Activated CD4-positive, alpha-beta T cell treated with anti-CD3 and anti-CD28 coated beads for 24 hours (primary cell): Measurements from ENCODE around the gene CINP.

Experiments used
- DNase-seq, 2 donors: peaks; one replicate each; pipeline ENCODE4 v3.0.0-alpha.2; 2020; ENCODE audit warnings: low read depth in 2 of 2

Gene CINP

DNA sequence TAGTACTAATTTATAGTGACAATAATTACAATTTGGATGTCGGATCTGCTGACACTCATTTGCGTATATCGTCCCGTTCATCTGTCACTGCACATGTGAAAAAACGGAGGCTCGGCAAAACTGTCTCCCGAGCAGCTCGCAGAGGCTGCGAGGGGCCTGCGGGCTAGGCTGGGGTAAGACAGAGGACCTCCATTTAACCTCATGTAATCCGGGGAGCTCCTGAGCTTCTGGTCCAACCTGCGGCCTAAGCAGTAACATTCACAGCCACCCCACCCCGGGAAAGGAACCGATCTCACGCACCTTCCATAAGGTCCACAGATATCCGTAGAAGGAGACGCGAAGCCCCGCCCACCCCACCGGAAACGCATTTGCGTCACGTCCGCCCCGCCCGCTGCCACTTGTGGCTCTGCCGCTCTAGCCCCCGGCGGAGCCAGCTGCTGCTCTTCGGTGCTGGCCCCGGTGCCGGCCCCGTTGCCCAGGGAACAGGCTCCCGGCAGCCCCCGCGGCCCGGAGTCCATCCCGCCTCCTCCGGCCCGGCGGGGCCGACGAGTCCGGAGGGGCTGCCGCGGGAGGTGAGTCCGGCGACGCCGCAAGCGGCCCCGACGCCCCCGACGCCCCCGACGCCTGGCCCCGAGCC is at the start of gene CINP, which contains the start of gene TECPR2:
Gene CINP (minus strand): TSS at position 346 of the 637 bp plus-strand sequence. CDS start 39 bp downstream, at position 307.
Gene TECPR2 (plus strand): TSS at position 397 of the 637 bp plus-strand sequence. CDS start 13,781 bp downstream, outside the sequence.
- DNase-seq = peak; percentile 97 to 98

DNA sequence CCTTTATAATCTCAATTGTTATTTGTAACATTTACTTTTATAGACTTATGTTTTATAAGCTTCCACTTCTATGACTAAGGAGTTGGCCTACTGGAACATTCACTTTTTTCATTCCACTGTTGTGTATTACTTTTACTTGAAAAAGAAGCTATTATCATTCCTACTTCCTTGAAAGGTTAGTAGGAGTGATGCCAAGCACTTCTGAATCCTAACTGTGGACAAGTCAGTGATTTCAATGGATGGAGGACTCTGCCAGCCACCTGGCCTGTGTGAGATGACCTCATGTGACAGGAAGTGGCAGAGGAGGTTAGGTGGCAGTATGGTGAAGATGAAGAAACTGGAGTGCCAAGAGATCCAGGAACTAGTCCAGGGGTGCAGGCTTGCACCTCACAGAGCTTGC is 46.0 kb upstream of the CINP start:
- no peak for DNase-seq

DNA sequence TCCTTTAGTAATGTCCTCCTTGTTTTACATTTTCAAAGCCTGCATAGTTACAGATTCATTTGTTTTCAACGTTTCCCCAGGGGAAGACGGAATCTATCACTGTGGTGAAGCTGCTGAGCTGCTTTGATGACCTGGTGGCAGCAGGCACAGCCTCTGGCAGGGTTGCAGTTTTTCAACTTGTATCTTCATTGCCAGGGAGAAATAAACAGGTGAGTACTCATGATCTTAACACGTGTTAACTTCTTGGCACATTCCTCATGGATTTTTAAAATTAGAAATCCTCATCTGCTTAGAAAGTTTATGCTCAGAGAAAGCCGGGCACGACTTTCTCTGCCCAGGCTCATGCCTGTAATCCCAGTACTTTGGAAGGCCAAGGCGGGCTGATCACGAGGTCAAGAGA is 44.6 kb upstream of the CINP start:
- DNase-seq = no peak

DNA sequence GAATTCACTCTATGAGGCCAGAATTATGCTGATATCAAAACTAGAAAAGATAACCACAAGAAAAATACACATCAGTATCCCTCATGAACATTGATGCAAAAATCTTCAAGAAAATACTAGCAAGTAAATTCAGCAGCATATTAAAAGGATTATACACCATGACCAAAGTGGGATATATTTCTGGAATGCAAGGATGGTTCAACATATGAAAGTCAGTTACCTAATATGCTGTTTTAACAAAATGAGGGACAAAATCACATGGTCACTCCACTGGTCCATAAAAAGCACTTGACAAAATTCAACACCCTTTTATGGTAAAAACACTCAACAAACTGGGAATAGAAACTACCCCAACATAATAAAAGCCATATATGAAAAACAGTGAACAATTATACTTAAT is 40.3 kb upstream of the CINP start:
- no peak for DNase-seq

DNA sequence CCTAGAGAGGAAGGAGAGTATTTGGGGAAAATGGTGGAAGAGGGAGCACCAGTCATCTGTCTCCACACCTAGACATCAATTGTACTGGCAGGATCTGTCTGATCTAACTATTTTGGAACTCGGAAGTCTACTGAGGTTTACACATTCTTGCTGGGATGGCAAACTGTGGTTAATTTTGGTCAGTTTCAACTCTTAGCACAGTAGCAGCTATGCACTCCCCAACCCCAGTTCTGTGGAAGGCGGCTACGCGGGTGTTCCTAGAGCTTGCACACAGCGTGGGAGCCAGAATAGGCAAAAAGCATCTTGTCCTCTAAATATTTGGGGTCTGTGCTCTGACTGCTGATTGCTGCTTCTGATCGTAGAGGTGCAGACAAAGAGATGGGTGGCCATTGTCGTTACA is 33.8 kb upstream of the CINP start:
- no peak for DNase-seq

DNA sequence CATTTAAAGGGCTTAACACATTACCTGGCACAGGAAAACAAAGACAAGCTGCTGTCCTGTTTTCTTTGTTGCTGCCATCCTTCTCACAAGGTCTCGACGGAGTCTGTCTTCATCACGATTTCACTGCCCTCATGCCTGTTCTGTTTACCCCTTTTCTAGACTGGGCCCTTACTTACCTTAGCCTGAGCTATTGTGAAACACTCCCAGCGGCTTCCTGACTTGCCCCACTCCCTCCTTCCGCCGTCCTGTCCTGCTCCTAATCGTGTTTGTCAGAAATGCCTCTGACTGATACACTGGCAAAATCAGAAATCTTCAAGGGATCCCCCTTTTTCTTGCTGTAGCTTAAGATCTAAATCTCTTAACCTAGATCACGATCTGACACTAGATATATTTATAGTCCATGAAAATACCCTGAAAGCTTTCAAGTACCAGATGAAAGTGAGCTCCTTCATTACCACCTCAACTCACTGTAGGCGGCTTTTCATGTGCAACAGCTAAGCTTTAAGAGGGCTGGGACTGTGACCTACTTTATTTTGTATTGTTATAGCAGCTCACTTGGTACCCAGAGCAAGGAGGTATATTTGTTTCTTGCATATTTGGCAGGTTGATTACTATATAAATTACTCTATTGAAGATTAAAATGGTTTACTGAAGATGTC is 32.2 kb upstream of the CINP start:
- peak in 1 of 2 donors; percentile 1 for DNase-seq

DNA sequence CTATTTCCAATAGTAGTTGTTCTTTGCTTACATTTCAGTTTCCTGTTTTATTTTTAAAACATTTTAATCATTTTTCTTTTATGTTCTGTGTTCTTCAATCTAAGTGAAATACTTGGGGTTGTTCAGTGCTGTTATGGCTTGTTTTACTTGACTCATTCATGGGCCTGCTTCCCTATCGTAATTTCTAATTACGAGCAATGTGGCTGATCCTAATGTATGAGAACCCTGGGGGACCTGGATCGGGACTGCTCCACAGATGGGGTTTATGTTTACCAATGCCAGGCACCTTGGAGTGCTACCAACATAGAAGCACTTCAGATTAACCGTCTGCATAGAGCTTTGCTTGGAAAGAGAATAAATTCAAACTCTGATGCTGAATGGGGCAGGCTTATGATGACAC is 29.8 kb upstream of the CINP start:
- no peak for DNase-seq

DNA sequence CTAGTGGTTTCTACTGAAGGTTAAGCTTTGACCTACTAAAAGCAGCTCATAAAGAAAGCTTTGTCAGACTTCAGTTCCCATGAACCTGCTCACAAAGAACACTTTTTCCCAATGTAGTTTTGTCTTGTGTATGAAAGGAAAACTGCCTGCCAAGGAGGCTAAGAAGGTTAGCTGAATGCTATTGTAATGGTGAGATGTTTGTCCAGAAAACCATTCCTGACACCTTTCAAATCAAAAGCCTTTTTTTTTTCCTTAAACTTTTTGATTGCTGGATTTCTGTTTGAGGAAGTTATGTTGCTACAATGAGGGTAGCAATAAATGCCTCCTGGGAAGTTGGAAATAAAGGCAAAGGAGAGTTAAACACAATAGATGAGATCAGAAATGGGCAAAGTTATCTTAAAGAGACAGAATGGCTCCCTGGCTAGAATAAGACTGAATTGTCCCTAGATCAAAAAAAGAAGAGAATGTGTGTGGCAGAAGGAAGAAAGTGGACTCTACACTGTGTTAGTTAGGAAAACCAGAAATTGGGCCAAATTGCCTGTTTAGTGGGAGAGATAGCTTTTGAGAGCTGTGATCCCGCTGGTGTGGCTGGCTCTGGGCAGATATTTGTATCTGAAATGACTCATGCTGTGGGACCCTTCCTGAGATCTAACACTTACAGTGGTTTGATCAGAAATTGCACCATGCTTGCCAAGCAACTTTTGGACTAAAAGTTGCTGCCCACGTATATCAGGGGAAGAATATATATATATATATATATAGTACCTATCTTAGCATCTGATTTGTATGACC is 27.6 kb upstream of the CINP start:
- DNase-seq = no peak

DNA sequence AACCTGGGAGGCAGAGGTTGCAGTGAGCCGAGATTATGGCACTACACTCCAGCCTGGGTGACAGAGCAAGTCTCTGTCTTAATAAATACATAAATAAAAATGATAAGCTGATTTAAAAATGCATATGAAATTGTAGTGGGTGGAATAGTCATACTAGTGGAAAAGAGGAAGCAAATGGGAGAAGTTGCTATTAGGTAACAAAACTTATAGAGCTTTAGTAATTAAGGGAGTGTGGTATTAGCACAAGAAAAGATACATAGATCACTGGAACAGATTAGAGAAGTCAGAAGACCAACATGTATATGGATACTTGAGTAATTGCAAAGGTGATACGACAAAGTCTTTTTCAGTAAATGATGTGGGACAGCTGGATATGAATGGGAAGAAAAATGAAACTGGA is 26.6 kb upstream of the CINP start:
- DNase-seq = no peak

DNA sequence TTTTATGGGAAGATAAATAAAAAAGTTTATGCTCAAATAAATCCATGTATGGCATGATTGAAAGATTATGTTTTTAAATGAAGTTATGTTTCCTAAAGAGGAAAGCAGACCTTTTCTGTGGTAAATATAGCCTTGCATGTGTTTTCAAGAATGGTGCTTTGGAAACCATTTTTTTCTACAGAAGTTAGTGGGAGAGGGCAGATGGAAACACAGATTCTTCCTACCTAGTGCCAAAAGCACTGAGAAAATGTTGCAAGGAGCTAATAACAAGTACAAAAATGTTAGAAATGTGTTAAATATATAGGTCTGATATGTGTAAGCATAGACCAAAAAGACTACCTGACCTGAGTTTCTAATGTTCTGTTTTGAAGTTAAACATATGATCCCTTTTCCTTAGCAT is 24.4 kb upstream of the CINP start:
- no peak for DNase-seq

DNA sequence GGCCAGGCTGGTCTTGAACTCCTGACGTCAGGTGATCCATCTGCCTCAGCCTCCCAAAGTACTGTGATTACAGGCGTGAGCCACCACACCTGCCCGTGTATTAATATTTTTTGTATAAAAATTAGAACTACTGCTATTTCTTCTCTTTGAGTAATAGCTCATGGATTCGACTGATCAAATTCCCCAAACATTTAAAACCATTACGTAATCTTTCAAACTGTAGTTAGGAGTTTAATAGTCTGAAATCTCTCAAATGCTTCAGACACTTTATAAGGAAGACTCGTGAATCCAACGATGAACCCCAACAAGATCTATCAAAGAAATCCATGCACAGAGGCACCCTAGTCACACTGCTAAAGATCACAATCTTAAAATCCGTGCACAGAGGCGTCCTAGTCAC is 16.1 kb upstream of the CINP start:
- DNase-seq = no peak

DNA sequence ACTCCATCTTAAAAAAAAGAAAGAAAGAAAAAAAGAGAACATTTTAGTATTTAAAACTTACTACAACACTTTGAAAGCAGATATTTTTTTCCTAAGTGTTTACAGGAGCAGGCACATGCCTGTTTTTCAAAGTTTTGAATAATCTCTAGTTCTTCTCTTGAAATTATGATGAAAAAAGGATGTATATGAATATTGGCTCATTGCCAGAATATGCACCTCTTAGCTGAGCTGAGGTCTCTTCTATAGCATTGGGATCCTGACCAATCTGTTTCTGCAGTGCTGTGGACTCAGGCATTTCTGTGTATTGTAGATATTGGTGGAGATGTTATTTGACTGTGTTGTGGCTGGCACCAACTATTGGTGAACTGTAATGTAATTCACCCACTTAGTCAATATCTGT is 15.0 kb upstream of the CINP start:
- no peak for DNase-seq

DNA sequence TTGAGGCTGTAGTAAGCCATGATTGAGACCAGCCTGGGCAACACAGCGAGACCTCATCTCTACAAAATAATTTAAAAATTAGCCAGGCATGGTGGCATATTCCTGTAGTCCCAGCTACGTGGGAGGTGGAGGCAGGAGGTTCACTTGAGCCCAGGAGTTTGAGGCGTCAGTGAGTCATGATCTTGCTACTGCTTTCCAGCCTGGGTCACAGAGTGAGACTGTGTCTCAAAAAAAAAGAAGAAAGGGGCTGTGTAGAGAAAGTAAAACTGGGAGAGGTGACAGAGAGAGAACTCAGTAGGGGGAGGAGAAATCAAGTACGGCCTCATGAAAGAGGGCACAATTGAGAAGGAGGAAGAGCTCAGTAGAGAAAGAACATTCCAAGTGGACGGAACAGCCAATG is 12.4 kb upstream of the CINP start:
- DNase-seq = no peak

DNA sequence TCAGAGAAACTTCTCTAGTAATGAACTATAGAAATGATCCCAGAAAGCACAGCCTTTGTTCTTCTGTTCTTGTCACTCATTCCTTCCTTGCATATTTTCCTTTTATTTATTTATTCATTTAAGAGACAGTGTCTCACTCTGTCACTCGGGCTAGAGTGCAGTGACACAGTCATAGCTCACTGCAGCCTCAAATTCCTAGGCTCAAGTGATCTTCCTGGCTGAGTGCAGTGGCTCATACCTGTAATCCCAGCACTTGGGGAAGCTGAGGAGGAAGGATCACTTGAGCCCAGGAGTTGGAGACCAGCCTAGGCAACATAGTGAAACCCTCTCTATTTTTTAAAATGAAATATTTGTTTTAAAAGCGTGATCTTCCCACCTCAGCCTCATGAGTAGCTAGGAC is 11.6 kb upstream of the CINP start:
- DNase-seq = no peak

DNA sequence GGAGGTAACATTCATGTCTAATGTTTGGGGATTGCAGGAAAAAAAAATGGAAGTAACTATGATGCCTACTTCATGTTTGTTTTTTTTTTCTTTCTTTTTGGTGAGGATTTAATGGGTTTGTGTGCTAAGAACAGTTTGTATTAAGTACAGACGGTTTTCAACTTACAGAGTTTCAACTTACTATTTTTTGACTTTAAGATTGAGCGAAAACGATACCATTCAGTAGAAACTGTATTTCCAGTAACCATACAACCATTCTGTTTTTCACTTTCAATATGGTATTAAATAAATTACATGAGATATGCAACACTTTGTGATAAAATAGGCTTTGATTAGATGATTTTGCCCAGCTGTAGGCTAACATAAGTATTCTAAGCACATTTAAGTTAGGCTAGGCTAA is 10.4 kb upstream of the CINP start:
- DNase-seq = no peak

DNA sequence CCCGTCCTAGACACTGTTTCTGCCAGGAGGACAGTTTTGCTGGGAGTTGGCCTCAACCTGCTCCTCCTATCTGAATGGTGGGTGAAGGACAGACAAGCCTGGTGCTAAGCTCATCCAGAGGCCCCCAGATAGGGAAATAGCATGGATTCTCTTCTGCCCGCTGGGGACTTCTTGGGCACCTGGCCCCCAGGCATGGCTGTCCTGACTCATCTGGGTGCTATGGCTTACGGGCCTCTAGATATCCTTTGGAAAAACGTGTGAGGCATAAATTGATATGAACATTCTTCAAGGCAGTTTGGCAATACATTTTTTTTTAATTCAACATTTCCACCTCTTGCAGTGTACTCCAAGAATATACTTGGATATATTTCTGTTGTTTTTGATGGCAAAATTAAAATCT is 8.7 kb upstream of the CINP start:
- DNase-seq = no peak

DNA sequence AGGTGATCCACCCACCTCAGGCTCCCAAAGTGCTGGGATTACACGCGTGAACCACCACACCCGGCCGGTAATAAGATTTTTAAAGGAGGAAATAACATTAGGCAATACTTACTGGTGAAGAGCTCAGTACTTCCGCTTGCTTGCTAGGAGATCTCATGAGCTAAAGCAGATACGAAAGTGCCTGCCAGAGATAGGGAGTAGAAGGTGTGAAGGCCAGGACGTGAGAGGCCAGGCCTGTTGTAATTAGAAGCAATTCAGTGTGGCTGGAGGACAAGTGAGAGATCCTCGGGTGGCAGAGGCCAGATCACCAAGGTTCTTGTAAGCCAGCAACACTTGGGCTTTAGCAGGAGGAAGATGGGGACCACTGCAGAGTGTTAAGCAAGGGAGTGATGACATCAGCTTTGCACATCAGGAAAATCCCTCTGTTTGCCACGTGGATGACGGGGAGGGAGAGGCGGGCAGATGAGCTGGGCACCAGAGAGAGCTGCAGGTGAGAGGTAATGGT is 7.7 kb upstream of the CINP start:
- DNase-seq = no peak

DNA sequence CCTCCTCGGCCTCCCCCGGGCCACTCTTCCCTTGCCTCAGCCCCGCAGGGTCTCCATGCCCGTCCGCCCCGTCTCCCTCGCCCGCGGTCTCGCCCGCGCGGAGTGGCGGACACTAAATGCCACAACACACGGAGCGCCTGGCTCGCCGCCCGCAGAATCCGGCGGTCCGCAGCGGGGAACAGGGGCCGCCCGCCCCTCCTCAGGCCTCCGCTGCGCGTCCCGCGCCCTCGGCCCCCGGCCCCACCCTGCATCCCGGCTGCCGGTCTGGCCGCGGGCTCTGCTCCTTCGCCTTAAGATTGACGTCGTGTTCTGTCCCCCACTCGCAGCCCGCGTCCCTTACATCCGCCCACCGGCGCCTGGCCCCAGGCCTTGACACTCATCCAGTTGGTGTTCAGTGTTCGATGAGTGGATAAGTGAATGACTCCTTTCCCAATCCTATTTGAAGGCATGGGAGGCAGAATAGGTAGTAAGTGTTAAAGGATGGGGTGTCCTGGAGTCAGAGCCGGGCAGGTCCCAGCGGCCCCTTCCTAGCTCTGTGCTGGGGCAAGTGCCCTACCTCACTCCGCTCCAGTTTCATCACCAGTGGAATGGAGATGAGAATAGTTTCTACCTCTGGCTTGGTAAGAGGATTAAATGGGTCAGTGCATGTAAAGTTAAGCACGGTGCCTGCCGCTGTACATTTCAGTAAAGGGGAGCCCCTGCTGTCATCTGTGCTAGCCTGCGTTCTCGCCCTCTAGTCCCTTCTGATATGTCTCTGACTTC is 673 bp upstream of the CINP start:
- DNase-seq = no peak

DNA sequence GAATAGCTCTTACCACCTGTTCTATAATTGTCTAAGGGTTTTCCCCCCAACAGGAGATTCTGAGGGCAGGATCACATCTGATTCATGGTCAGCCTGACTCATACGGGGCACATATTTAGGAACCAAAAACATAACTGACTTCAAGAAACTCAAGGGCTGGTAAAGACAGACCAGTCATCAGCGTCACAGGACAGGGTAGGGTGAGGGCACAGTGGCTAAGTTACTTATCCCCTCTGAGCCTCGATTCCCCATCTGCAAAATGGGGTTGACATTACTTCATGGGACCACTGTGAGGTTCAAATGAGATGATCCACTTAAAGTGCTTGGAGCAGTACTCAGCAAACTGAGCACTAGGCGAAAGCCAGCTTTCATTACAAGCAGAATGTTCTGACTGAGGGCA is 606 bp downstream of the CINP start:
- DNase-seq = peak; percentile 48

DNA sequence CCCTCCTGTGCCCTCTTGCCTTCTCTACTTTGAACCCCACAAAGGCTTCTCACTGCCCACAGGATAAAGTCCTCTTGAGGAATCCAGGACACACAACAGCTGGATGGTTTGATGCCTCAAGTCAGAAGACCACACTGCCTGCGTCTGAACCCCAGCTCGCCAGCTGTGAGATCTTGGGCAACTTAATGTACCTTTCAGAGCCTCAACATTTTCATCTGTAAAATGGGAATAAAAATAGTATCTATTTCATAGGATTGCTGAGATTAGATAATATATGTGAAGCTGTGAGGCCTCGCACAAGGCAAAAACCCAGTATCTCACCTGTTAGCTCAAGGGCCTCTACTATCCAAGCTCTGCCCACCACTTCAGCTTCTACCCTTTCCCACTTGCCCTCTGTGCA is 2.3 kb downstream of the CINP start:
- no peak for DNase-seq

DNA sequence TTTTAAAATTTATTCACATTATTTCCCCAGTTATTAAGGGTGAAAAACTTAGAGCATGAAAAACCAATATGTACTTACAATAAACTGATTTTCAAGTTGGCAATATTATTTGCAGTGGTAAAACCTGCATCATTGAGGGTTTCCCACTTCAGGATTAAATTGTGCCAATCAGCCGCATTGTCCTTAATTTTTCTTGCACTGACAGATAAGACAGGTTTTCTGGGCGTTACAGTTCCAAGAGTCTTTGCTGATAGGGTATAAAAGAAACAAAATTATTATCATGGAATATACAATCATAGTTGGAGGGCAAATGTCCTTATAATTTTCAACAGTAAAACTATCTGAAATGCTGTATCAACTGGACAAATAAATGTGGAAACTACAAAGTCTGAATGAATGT is 3.3 kb downstream of the CINP start:
- no peak for DNase-seq

DNA sequence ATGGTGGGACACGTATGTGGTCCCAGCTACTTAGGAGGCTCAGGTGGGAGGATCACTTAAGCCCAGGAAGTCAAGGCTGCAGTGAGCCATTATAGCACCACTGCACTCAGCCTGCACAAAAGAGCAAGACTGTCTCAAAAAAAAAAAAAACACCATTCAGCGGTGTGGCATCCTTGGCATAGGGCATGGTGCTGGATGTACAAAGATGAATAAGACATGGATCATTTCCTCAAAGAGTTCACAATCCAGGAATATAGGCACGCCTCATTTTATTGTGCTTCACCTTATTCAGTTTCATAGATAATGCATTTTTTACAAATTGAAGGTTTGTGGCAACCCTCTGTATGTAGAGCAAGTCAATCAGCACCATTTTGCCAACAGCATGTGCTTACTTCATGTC is 6.4 kb downstream of the CINP start:
- no peak for DNase-seq
